Hematopoietic multipotent progenitor cell treated with erythropoietin and hydrocortisone succinate and interleukin-3 and kit ligand, for 15 days (in vitro differentiated cells): ENCODE data around the gene SIVA1.
A peak's percentile ranks its signal among the peaks of the same experiment; 100 is the strongest.

Experiments
- DNase-seq: peaks from one replicate; pipeline ENCODE4 v3.0.0-alpha.2; 2015; ENCODE audit warnings: low spot score

The SIVA1 gene

DNA sequence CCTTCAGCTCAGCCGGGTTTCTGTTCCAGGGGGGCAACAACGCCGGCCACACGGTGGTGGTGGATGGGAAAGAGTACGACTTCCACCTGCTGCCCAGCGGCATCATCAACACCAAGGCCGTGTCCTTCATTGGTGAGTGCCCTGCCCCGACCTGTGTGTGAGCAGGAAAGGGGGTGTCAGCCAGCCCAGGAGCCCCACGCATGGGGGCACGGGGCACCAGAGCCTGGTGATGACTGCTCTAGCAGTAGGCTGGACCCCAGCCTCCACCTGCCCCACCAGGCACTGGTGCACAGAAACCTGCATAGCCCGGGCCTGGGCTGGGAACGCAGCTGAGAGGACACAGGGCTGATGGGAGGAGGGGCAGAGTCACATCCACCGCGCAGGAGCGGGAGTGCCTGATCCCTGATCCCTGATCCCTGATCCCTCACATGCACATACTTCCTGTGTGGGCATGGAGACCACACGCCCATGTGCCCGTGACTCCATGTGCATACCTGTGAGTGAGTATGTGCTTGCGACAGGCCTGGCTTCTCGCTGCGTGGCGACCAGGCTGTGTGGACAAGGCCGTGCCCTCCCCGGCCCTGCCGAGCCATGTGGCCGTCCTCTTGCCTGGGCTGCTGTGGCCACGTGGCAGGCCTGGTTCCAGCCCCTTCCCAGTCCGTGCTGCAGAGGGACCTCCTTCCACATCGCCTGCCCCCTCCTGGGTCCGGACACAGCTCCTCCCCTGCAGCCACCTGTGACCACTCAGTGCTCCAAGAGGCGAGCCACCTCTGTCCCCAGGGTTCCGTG is 17.8 kb upstream of the SIVA1 start:
- no peak for DNase-seq

- no peak for DNase-seq
Measured at GRCh38 chr14:104735830-104736642, 16.9 kb upstream of the SIVA1 start.

- DNase-seq, result no peak
Measured at GRCh38 chr14:104738375-104739019, 14.4 kb upstream of the SIVA1 start.

DNA sequence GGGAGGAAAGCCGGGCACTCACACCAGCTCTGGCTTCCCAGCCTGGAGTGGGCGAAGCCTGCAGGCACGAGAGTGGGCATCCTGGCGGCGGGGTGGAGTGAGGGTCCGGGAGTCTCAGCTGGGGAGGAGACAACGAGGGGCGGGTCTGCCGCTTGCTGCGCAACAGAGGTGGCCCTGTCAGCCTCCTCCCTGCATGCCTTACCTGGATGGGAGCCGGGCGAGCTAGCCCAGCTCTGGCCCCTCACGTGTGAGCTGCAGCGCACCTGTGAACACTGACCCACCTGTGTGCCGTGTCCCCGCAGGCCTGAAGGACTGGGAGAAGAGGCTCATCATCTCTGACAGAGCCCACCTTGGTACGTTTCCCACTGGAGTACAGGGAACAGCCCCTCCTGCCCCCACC is 13.9 kb upstream of the SIVA1 start:
- no peak for DNase-seq

GRCh38 chr14:104739546-104740516 is 13.1 kb upstream of the SIVA1 start:
- no peak for DNase-seq

- DNase-seq, result no peak
Measured at GRCh38 chr14:104741108-104741802, 11.7 kb upstream of the SIVA1 start.

DNA sequence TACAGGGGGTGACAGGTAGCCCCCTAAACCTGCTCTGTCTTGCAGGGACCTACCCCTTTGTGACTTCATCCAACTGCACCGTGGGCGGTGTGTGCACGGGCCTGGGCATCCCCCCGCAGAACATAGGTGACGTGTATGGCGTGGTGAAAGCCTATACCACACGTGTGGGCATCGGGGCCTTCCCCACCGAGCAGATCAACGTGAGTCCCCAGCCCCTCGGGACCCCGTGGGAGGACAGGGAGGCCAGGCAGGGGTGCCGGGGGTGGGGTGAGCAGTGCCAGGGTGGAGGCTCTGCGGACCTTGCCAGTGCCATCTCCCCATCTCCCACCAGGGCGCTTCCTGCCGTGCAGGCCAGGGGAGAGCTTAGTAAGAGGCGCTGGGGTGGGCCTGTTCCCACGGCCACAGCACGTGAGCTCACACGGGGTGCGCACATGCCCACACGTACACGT is 11.1 kb upstream of the SIVA1 start:
- DNase-seq, result no peak

GRCh38 chr14:104742586-104743455 is 10.1 kb upstream of the SIVA1 start:
- DNase-seq, result no peak

GRCh38 chr14:104743461-104744380 is 9.2 kb upstream of the SIVA1 start:
- no peak for DNase-seq

- DNase-seq, result no peak
Measured at GRCh38 chr14:104744484-104744883, 8.5 kb upstream of the SIVA1 start.

DNA sequence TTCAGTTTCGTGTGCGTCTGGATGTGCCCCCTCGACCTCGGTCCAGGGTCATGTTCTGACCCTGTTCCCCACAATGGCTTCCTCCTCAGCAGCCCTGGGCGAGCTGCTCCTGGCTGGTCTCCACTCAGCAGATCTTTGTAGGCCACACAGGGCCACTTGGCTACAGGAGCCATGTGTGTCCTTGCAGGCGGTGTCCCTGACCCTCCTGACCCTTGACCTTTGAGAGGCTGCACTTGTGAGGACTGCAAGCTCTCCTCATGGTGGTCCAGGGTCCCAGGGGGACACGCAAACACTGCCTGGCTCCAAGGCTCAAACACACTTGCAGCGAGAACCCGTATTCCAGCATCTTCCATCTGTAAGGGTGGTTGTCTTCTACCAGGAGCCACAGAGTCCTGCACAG is 7.5 kb upstream of the SIVA1 start:
- no peak for DNase-seq

- no peak for DNase-seq
Measured at GRCh38 chr14:104746071-104746545, 6.8 kb upstream of the SIVA1 start.

DNA sequence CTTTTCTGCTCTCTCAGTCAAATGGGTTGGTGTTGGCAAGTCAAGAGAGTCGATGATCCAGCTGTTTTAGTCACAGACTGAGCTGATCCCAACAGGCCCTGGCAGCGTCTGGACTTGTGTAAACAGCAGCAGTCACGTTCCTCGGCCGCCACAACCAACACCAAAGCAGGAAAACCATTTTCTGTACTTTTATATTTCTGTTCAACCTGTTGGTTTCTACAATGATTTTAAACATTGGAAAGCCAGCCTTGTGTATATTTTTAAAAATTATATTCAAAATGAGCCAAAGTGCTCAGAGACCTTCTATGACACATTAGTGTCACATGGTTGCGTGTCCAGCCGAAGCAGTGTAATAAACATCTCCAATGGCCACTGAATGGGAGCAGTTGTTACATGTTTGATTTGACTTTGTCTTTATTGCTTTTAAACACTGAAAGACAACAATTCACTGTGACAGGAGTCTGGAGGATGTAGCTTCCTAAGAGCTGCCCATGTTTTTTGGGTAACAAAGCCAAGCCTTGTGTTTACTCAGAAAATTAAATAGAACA is 5.9 kb upstream of the SIVA1 start:
- DNase-seq, result no peak

DNA sequence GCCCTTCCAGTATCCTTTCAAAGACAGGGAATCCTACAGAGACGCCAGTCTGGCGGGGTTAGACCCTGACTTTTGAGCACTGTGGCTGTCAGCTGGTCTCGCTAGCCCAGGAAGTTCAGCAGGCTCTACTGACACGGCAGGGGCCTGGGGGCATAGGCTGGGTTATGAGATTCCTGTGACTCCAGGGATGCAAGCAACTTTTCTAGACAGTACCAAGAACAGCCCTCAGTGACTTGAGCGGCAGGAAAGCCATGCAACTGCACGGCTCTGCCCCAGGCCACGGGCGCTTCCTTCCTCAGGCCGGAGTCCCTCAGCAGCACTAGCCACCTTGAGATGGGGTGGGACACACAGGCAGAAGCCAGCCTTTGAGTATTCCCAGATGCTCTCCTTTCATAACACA is 5.1 kb upstream of the SIVA1 start:
- DNase-seq, result no peak

- no peak for DNase-seq
Measured at GRCh38 chr14:104749111-104749649, 3.8 kb upstream of the SIVA1 start.

GRCh38 chr14:104750056-104750752 is 2.7 kb upstream of the SIVA1 start:
- DNase-seq, result no peak

DNA sequence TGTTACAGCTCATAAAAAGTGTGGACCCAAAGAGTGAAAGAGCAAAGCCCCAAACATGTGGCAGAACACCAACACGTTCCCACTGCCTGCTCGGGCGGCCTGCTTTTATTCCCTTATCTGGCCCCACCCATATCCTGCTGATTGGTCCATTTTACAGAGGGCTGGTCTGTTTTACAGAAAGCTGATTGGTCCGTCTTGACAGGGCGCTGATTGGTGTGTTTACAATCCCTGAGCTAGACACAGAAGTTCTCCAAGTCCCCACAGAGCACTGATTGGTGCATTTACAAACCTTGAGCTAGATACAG is 2.2 kb upstream of the SIVA1 start:
- peak; percentile 46 for DNase-seq
